ENCODE results near the gene AGMO.

Gene AGMO

GRCh38 chr7:15197042-15197977 is 364.5 kb downstream of the AGMO start:
- no peak overlapping the region for H3K4me3 ChIP-seq (ENCODE audit: low read length)
- DNase-seq (ENCODE audit: low read depth): no peak
- TF ChIP-seq, protein P1, sequence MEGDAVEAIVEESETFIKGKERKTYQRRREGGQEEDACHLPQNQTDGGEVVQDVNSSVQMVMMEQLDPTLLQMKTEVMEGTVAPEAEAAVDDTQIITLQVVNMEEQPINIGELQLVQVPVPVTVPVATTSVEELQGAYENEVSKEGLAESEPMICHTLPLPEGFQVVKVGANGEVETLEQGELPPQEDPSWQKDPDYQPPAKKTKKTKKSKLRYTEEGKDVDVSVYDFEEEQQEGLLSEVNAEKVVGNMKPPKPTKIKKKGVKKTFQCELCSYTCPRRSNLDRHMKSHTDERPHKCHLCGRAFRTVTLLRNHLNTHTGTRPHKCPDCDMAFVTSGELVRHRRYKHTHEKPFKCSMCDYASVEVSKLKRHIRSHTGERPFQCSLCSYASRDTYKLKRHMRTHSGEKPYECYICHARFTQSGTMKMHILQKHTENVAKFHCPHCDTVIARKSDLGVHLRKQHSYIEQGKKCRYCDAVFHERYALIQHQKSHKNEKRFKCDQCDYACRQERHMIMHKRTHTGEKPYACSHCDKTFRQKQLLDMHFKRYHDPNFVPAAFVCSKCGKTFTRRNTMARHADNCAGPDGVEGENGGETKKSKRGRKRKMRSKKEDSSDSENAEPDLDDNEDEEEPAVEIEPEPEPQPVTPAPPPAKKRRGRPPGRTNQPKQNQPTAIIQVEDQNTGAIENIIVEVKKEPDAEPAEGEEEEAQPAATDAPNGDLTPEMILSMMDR (IDR thresholded peaks at IDR 0.05; ENCODE audit: insufficient read depth, low read depth, low read length, missing control alignments): no peak

- TF ChIP-seq, protein P1 (IDR thresholded peaks at IDR 0.05; ENCODE audit: insufficient read depth, low read depth, low read length, missing control alignments): no peak
- no peak overlapping the region for H3K4me3 ChIP-seq (ENCODE audit: low read length)
- DNase-seq (ENCODE audit: low read depth): no peak
These were observed 383.8 kb downstream of the AGMO start for GRCh38 chr7:15178065-15178464.

- TF ChIP-seq, protein P1 (IDR thresholded peaks at IDR 0.05; ENCODE audit: insufficient read depth, low read depth, low read length, missing control alignments): no peak
- no peak for DNase-seq (ENCODE audit: low read depth)
- H3K4me3 ChIP-seq (ENCODE audit: low read length): no peak overlapping the region
These were observed 385.7 kb downstream of the AGMO start for GRCh38 chr7:15176089-15176488.

GRCh38 chr7:15175152-15175551 is 386.7 kb downstream of the AGMO start:
- DNase-seq (ENCODE audit: low read depth): no peak
- TF ChIP-seq, protein P1 (IDR thresholded peaks at IDR 0.05; ENCODE audit: insufficient read depth, low read depth, low read length, missing control alignments): no peak
- H3K4me3 ChIP-seq (ENCODE audit: low read length): no peak overlapping the region

GRCh38 chr7:15174485-15174884 is 387.3 kb downstream of the AGMO start:
- TF ChIP-seq, protein P1 (IDR thresholded peaks at IDR 0.05; ENCODE audit: insufficient read depth, low read depth, low read length, missing control alignments): no peak
- no peak for DNase-seq (ENCODE audit: low read depth)
- H3K4me3 ChIP-seq (ENCODE audit: low read length): no peak overlapping the region

DNA sequence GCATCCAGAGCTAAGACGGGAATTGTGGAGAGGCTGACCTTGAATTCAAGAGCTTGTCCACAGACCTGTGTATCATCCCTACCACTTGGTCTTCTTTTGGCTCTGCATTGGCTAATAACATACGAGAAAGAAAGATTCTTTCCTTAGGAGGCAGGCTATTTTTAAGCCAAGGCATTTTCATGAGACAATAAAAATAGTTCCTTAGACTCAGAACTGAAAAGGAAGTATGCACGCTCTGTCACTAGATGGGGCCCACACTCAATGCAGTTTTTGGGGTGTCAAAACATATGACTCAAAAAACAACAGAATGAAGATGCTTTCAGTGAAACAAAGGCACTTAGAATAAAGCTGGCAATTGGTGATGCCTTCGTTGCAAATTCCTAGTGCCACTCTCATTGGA is 393.3 kb downstream of the AGMO start:
- TF ChIP-seq, protein P1 (IDR thresholded peaks at IDR 0.05; ENCODE audit: insufficient read depth, low read depth, low read length, missing control alignments): no peak
- H3K4me3 ChIP-seq (ENCODE audit: low read length): no peak overlapping the region
- no peak for DNase-seq (ENCODE audit: low read depth)

- H3K4me3 ChIP-seq (ENCODE audit: low read length): no peak overlapping the region
- TF ChIP-seq, protein P1 (IDR thresholded peaks at IDR 0.05; ENCODE audit: insufficient read depth, low read depth, low read length, missing control alignments): no peak
These were observed 393.9 kb downstream of the AGMO start for GRCh38 chr7:15167912-15168311.

More at GRCh38 chr7:15167912-15168311, 393.9 kb downstream of the AGMO start:
- DNase-seq (ENCODE audit: low read depth): no peak

All from epithelial cell of esophagus (primary cell).